CD4-positive, alpha-beta T cell treated with Interleukin-4 for 1 hour (primary cell): ENCODE measurements around the gene TCHP.
"Not testable (repeated sequence)": the region's sequence is repeated elsewhere in the genome, so short reads cannot be mapped to it uniquely, and the experiment has no call there.

Experiments
- DNase-seq, 2 donors: peaks; one replicate each; pipeline ENCODE4 v3.0.0-alpha.2; 2020 to 2022

Gene TCHP, protein sequence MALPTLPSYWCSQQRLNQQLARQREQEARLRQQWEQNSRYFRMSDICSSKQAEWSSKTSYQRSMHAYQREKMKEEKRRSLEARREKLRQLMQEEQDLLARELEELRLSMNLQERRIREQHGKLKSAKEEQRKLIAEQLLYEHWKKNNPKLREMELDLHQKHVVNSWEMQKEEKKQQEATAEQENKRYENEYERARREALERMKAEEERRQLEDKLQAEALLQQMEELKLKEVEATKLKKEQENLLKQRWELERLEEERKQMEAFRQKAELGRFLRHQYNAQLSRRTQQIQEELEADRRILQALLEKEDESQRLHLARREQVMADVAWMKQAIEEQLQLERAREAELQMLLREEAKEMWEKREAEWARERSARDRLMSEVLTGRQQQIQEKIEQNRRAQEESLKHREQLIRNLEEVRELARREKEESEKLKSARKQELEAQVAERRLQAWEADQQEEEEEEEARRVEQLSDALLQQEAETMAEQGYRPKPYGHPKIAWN

DNA sequence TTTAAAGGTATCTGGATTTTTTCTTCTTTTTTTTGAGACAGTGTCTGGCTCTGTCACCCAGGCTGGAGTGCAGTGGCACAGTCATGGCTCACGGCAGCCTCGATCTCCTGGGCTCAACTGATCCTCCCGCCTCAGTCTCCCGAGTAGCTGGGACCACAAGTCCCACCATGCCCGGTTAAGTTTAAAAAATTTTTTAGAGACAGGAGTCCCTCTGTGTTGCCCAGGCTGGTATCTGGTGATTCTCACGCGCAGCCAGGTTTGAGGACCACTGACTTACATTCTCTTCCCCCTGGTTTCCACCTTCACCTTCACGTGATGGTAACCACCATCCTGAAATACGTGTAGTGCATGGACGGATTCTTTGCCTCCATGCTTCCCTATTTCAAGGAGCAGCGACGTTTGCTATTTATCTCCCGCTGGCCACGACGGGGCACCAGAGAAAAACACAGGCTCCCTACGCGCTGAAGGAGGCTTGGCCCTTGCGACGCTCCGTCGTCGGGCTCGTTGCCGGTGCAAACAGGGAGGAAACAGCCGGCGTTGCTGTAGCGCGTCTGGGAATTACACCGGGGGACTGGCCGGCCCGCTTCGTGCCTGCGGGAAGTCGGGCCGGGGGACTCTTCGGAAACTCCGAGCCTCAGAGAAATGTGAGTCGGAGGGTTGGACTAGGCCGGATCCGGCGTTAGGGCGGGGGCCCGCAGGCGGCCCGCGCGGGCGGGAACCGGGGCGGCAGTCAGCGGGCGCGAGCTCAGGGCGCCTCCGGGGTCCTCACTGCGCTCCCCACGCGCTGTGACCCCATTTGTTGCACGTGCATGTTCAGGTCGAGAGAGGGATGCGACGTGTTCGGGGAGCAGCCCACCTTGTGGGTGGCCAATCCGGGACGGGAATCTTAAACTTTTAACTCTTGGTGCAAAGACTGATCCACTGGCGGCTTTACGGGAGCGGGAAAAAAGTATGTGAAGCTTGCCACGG is at the start of gene TCHP:
Gene TCHP (plus strand): TSS at position 492 of the 969 bp plus-strand sequence. CDS start 2,753 bp downstream, outside the sequence.
- DNase-seq = peak; percentile 80 to 81

DNA sequence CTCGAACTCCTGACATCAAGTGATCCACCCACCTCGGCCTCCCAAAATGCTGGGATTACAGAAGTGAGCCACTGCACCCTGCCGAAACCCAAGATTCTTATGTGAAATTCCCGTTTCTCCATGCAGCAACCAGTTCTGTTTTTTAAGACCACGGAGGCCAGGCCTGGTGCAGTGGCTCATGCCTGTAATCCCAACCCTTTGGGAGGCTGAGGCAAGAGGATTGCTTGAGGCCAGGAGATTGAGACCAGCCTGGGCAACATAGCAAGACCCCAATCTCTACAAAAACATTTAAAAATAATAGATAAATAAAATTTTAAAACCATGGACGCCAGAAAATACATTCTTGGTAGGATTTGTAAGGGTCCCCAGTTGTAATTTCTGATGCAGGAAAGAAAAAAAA is 49.6 kb upstream of the TCHP start:
- DNase-seq = not testable (repeated sequence)

- DNase-seq = no peak
Measured at GRCh38 chr12:109855377-109855776, 44.7 kb upstream of the TCHP start.

DNA sequence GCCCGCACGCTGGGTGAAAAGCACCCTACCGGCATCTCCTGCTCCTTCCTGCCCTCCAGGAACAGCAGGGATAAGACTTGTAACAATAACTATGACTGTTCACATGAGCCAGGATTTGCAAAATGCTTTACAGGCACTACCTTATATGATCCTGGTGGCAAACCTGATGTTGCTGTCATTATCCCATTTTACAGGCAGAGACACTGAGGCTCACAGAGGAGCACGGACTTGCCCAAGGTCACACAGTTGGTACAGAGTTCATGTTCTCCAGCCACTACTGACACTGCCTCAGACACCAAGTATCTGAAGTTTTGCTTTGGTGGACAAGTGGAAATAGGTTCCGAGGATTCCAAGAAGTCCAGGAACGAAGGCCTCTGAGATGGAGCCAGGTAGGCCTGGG is 42.4 kb upstream of the TCHP start:
- no peak for DNase-seq

DNA sequence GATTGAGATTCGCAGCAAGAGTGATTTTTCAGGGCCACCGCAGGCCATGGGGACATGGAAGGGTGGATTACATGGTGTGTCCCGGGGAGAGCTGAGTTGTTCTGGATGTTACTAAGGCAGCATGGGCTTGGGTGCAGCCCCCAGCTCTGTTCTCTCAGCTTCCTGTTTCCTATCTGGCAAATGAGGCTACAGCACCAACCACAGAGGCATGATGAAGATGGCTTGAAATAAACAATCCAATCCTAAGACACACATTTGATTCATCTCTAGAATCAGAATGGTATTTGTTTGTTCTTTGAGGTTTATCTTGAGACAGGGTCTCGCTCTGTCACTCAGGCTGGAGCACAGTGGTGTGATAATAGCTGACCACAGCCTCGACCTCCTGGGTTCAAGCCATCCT is 41.3 kb upstream of the TCHP start:
- DNase-seq = no peak

GRCh38 chr12:109860977-109861376 is 39.1 kb upstream of the TCHP start:
- no peak for DNase-seq

DNA sequence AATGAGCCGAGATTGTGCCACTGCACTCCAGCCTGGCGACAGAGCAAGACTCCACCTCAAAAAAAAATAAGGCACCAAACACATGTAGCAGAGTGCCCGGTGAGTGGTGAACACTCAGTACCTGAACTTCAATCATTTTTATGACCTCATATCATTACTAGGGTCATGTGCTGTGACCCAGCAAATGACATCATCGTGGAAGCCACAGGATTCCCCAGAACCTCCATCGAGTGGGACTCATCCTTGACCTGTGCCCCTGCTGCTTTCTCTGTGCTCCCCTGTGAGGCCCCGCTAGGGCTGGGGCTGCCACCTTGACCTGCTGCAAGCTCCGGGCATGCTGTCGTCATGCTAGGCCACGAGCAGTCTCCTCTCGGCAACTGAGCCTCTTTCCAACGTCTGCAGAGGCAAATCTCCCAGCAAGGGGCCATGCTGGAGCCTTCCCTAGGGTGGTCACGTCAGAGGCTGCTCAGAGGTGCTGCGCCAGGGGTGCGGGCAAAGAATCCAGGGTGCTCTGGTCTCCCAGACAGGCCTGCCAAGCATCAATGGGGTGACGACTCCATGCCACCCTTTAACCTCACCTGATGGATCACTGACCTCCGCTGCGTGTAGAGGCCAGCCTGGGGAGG is 38.3 kb upstream of the TCHP start:
- DNase-seq = no peak

GRCh38 chr12:109862491-109862890 is 37.6 kb upstream of the TCHP start:
- DNase-seq = not testable (repeated sequence)

- peak; percentile 33 to 37 for DNase-seq
Measured at GRCh38 chr12:109863847-109864712, 36.0 kb upstream of the TCHP start.

DNA sequence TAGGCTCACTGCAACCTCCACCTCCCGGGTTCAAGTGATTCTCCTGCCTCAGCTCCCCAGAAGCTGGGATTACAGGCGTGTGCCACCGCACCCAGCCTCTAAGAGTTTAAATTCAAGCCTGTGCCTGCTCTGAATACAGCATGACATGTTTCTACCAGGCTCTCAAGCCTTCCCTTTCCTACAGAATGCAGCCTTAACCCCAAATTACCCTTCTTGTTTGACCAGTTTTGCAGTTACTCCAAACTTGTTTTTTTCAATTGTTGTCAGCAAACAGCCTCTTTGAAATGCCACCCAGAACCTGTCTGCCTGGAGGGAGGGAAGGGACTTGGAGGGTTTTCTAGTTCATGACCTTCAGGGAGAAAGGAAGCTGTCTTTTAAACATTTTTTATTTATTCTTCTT is 35.2 kb upstream of the TCHP start:
- DNase-seq = no peak

GRCh38 chr12:109868182-109869051 is 31.7 kb upstream of the TCHP start:
- DNase-seq = no peak

GRCh38 chr12:109870648-109871047 is 29.4 kb upstream of the TCHP start:
- DNase-seq = no peak

DNA sequence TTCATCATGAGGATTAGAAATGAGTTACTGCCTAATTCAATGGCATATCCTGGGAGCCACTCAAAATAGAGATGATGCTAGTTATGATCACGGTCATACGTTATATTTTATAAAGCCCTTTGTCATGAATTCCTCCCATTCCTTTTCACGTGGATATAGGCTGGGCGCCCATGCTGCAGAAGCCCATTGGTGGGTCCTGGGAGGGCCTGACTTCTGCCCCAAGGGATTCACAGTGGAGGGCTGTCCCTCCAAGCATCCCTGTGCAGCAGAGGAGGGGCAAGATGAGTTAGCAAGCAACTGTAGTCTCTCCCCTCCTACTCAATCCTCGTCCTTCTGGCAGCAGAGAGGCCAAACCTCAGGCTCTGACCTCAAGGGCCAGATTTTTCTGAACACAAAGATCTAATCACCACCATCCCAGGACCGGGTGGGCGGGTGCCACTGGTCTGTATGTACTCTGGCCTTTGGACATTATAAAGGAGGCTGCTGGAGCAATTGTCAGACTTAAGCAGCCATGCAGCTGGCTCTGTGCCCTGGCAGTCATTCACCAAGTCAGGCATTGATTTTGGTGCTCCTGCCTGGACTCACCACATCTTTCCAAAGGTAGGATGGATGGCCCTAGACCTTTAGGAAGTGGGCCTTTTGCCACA is 28.3 kb upstream of the TCHP start:
- DNase-seq = no peak

DNA sequence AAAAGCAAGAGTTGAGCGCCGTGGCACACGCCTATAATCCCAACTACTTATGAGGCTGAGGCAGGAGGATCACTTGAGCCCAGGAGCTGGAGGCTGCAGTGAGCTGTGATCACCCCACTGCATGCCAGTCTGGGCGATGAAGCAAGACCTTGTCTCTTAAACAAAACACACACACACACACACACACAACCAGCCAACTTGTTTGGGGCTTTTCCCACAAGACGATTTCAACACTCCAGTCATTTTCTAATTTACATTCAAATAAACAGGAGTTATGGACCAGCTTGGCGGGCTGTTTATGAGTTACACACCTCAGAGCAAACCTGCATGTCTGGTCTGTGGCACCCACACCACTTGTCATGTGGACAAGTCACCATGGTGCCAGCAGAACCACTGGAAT is 26.4 kb upstream of the TCHP start:
- DNase-seq = no peak

- no peak for DNase-seq
Measured at GRCh38 chr12:109875572-109876131, 24.4 kb upstream of the TCHP start.

GRCh38 chr12:109876406-109876805 is 23.7 kb upstream of the TCHP start:
- no peak for DNase-seq

GRCh38 chr12:109877504-109878246 is 22.4 kb upstream of the TCHP start:
- no peak for DNase-seq

DNA sequence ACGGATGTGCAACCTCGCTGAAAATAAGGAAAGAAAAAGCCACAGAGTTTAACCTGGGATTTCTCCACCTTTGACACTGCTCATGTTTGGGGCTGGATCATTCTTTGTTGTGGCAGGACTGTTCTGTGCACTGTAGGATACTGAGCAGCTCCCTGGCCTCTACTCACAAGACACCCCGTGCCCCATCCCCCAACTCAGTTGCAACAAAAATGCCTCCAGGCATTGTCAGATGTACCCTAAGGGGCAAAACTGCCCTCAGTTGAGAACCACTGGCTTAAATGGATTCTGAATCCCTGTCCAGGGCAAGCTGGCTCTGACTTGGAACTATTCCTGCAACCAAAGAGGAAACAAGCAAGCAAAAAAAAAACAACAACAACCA is 21.8 kb upstream of the TCHP start:
- DNase-seq = no peak

GRCh38 chr12:109878749-109879148 is 21.3 kb upstream of the TCHP start:
- DNase-seq = no peak
